NB4 (cell line): ENCODE results near the gene AXIN1.
"Not testable (repeated sequence)": the region's sequence is repeated elsewhere in the genome, so short reads cannot be mapped to it uniquely, and the experiment has no call there.

Experiments
- POLR2A ChIP-seq: IDR thresholded peaks from 2 replicates; pipeline ENCODE4 v1.6.1; 2011; ENCODE audit warnings: mild to moderate bottlenecking; ENCODE audit not compliant: insufficient read length; ENCODE audit errors: extremely low read depth
- TF ChIP-seq, protein P1 (sequence below): IDR thresholded peaks from one replicate; pipeline ENCODE4 v1.5.1; 2012; ENCODE audit warnings: low read depth, low read length
- TF ChIP-seq, protein P2 (sequence below): IDR thresholded peaks from 2 replicates; pipeline ENCODE4 v1.6.1; 2011; ENCODE audit warnings: low read depth, low read length

DNA sequence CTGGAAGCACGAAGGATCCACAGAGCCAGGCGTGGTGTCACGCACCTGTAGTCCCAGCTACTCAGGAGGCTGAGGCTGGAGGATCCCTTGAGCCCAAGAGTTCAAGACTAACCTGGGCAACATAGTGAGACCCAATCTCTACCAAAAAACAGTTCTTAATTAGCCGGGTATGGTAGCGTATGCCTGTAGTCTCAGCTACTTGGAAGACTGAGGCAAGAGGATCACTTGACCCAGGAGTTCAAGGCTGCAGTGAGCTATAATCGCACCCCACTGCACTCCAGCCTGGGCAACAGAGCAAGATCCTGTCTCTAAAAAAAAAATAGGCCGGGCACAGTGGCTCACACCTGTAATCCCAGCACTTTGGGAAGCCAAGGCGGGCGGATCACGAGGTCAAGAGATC, 4.0 kb downstream of the AXIN1 start:
- TF ChIP-seq, protein P1, sequence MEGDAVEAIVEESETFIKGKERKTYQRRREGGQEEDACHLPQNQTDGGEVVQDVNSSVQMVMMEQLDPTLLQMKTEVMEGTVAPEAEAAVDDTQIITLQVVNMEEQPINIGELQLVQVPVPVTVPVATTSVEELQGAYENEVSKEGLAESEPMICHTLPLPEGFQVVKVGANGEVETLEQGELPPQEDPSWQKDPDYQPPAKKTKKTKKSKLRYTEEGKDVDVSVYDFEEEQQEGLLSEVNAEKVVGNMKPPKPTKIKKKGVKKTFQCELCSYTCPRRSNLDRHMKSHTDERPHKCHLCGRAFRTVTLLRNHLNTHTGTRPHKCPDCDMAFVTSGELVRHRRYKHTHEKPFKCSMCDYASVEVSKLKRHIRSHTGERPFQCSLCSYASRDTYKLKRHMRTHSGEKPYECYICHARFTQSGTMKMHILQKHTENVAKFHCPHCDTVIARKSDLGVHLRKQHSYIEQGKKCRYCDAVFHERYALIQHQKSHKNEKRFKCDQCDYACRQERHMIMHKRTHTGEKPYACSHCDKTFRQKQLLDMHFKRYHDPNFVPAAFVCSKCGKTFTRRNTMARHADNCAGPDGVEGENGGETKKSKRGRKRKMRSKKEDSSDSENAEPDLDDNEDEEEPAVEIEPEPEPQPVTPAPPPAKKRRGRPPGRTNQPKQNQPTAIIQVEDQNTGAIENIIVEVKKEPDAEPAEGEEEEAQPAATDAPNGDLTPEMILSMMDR, result not testable (repeated sequence)
- TF ChIP-seq, protein P2, sequence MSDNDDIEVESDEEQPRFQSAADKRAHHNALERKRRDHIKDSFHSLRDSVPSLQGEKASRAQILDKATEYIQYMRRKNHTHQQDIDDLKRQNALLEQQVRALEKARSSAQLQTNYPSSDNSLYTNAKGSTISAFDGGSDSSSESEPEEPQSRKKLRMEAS, result not testable (repeated sequence)
- not testable (repeated sequence) for TF ChIP-seq POLR2A
